Activated T-cell treated with anti-CD3 and anti-CD28 coated beads, Interleukin-2, amount 50 U/mL, for 4 hours (primary cell): ENCODE results near the gene ERGIC2. TPM values are rescaled to one million over a fixed set of nuclear protein-coding genes. Genes with fewer than 3 reads are reported as not detected.
"Not testable (repeated sequence)": the region's sequence is repeated elsewhere in the genome, so short reads cannot be mapped to it uniquely, and the experiment has no call there.

Experiments used
- ATAC-seq, 2 donors: fragments of 200-7000 bp; cut with Tn5 transposase; one replicate each; pipeline ENCODE4 v1.10.0; 2021
- DNase-seq: peaks from one replicate; pipeline ENCODE4 v3.0.0-alpha.2; 2020
- H3K27me3 Mint-ChIP-seq: one replicate; pipeline ENCODE4 v1.8.0; 2021; ENCODE audit warnings: low read depth, mixed read lengths
- H3K36me3 Mint-ChIP-seq: one replicate; pipeline ENCODE4 v1.8.0; 2022; ENCODE audit warnings: mixed read lengths; ENCODE audit not compliant: insufficient read depth
- H3K4me1 Mint-ChIP-seq: one replicate; pipeline ENCODE4 v1.8.0; 2021; ENCODE audit warnings: low read depth, mixed read lengths
- H3K4me3 Mint-ChIP-seq: one replicate; pipeline ENCODE4 v1.8.0; 2021; ENCODE audit warnings: mild to moderate bottlenecking, moderate library complexity, mixed read lengths
- H3K9me3 Mint-ChIP-seq: one replicate; pipeline ENCODE4 v1.8.0; 2021; ENCODE audit warnings: mixed read lengths
- total RNA-seq, 3 donors: library from RNA; stranded (reverse); gene quantifications; one replicate each; pipeline ENCODE4 v1.2.1, GENCODE V29; 2021

ERGIC2 gene
- total RNA-seq, 3 donors from 2014 or later: 100 to 109 (median 102) TPM

- H3K4me1 Mint-ChIP-seq: no peaks in the 10 kb centered on the region
- no peak for ATAC-seq
- H3K9me3 Mint-ChIP-seq: no peaks in the 10 kb centered on the region
- no peak for DNase-seq
- H3K27me3 Mint-ChIP-seq: peaks cover 12% of the 10 kb centered on the region
- no peak overlapping the region for H3K4me3 Mint-ChIP-seq
- no peaks in the 10 kb centered on the region for H3K36me3 Mint-ChIP-seq
These were observed 15.8 kb upstream of the ERGIC2 start for GRCh38 chr12:29396774-29397173.

DNA sequence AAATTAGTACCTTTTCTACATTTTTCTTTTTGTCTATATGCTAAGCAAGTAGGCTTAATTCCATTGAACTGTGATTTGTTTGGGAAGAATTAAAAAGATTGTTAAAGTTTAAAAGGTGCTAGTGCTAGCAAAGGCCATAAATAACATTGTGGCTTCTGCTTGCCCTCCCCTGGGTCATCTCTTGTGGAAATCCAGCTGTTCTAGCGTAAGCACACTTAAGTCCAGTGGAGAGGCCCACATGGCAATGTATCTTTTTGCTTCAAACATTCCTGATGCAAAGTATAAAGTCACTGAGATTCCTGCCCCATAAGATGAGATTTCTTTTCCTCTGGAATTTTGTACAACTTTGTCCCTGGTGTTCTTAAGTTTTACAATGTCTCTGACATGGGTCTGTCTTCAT is 14.4 kb upstream of the ERGIC2 start:
- no peaks in the 10 kb centered on the region for H3K9me3 Mint-ChIP-seq
- H3K4me3 Mint-ChIP-seq: no peak overlapping the region
- DNase-seq: no peak
- peaks cover 4% of the 10 kb centered on the region for H3K27me3 Mint-ChIP-seq
- no peaks in the 10 kb centered on the region for H3K36me3 Mint-ChIP-seq
- no peak for ATAC-seq
- peaks cover 9% of the 10 kb centered on the region for H3K4me1 Mint-ChIP-seq

GRCh38 chr12:29390419-29390818 is 9.4 kb upstream of the ERGIC2 start:
- H3K36me3 Mint-ChIP-seq, H3K27me3 Mint-ChIP-seq, H3K9me3 Mint-ChIP-seq: not testable (repeated sequence)
- peak; percentile 30 for DNase-seq
- ATAC-seq: peak; percentile 89 to 95
- Mint-ChIP-seq H3K4me1 (peaks cover 17% of the 10 kb centered on the region), H3K4me3 (peak overlapping the region; percentile 48)

DNA sequence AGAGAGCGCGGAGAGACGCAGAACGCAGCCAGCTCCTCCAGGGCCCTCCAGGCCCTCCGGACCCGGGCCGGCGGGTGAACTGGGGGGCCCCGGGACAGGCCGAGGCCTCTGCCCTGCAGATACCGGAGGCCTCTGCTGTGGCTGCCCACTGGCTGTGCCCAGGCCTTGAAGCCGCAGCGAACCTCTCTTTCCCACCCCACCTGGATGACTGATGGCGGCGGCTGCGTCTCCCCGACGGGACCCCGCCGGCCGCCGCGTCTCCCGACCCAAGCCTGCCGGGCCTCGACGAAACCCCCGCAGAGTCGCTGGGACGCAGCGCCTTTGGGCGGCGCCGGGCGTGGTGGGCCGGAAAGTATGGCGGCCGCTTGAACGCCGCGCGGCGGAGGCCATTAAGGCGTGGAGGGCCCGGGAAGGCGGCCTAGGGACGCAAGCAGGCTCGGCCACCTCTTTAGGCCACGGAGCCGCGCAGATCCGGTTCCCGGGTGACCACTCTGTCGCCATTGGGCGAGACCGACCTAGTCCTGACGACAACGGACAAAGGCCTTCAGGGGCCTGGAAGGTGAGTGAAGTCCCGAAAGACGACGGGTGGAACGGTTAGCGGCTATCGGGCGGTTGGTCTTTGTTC is 8.4 kb upstream of the ERGIC2 start:
- H3K9me3 Mint-ChIP-seq: no peaks in the 10 kb centered on the region
- no peak for DNase-seq
- no peaks in the 10 kb centered on the region for H3K36me3 Mint-ChIP-seq
- ATAC-seq: no peak
- H3K4me3 Mint-ChIP-seq: no peak overlapping the region
- peaks cover 17% of the 10 kb centered on the region for H3K4me1 Mint-ChIP-seq
- H3K27me3 Mint-ChIP-seq: no peaks in the 10 kb centered on the region

DNA sequence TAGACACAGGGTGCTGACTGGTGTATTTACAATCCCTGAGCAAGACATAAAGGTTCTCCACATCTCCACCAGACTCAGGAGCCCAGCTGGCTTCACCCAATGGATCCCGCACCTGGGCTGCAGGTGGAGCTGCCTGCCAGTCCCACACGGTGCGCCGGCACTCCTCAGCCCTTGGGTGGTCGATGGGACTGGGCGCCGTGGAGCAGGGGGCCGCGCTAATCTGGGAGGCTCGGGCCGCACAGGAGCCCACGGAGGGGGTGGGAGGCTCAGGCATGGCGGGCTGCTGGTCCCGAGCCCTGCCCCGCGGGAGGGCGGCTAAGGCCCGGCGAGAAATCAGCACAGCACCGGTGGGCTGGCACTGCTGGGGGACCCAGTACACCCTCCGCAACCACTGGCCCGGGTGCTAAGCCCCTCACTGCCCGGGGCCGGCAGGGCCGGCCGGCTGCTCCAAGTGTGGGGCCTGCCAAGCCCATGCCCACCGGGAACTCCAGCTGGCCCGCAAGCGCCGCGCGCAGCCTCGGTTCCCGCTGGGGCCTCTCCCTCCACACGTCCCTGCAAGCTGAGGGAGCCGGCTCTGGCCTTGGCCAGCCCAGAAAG is 5.2 kb upstream of the ERGIC2 start:
- H3K9me3 Mint-ChIP-seq, ATAC-seq, H3K27me3 Mint-ChIP-seq, H3K36me3 Mint-ChIP-seq, DNase-seq, H3K4me3 Mint-ChIP-seq: not testable (repeated sequence)
- peaks cover 28% of the 10 kb centered on the region for H3K4me1 Mint-ChIP-seq

- peaks cover 19% of the 10 kb centered on the region for H3K4me1 Mint-ChIP-seq
- not testable (repeated sequence) for H3K9me3 Mint-ChIP-seq
These were observed 4.2 kb upstream of the ERGIC2 start for GRCh38 chr12:29385194-29385593.

GRCh38 chr12:29382251-29382650 is 1.3 kb upstream of the ERGIC2 start:
- Mint-ChIP-seq H3K9me3 (no peaks in the 10 kb centered on the region), H3K36me3 (peaks cover 1% of the 10 kb centered on the region), H3K27me3 (no peaks in the 10 kb centered on the region), H3K4me1 (peaks cover 39% of the 10 kb centered on the region), H3K4me3 (peak overlapping the region; percentile 92)
- DNase-seq (no peak), ATAC-seq (no peak)

More at GRCh38 chr12:29385194-29385593, 4.2 kb upstream of the ERGIC2 start:
- not testable (repeated sequence) for ATAC-seq, H3K36me3 Mint-ChIP-seq, H3K4me3 Mint-ChIP-seq, H3K27me3 Mint-ChIP-seq, DNase-seq

- DNase-seq (no peak), ATAC-seq (no peak)
- no peak overlapping the region for H3K4me3 Mint-ChIP-seq
- no peaks in the 10 kb centered on the region for H3K9me3 Mint-ChIP-seq
- H3K27me3 Mint-ChIP-seq: no peaks in the 10 kb centered on the region
- H3K4me1 Mint-ChIP-seq: peaks cover 45% of the 10 kb centered on the region
- peaks cover 11% of the 10 kb centered on the region for H3K36me3 Mint-ChIP-seq
These were observed 4.9 kb downstream of the ERGIC2 start for GRCh38 chr12:29376118-29376517.

- Mint-ChIP-seq H3K36me3 (peaks cover 14% of the 10 kb centered on the region), H3K4me1 (peaks cover 42% of the 10 kb centered on the region), H3K27me3 (no peaks in the 10 kb centered on the region), H3K4me3 (no peak overlapping the region), H3K9me3 (no peaks in the 10 kb centered on the region)
- DNase-seq (no peak), ATAC-seq (no peak)
These were observed 6.1 kb downstream of the ERGIC2 start for GRCh38 chr12:29374913-29375312.

GRCh38 chr12:29374012-29374411 is 7.0 kb downstream of the ERGIC2 start:
- DNase-seq (no peak), ATAC-seq (no peak)
- no peaks in the 10 kb centered on the region for H3K27me3 Mint-ChIP-seq
- peaks cover 33% of the 10 kb centered on the region for H3K4me1 Mint-ChIP-seq
- H3K36me3 Mint-ChIP-seq: peaks cover 14% of the 10 kb centered on the region
- H3K4me3 Mint-ChIP-seq: no peak overlapping the region
- no peaks in the 10 kb centered on the region for H3K9me3 Mint-ChIP-seq

- H3K4me1 Mint-ChIP-seq: peaks cover 9% of the 10 kb centered on the region
- H3K4me3 Mint-ChIP-seq: no peak overlapping the region
- no peaks in the 10 kb centered on the region for H3K9me3 Mint-ChIP-seq
- no peaks in the 10 kb centered on the region for H3K27me3 Mint-ChIP-seq
- H3K36me3 Mint-ChIP-seq: peaks cover 34% of the 10 kb centered on the region
- DNase-seq: no peak
- no peak for ATAC-seq
These were observed 15.9 kb downstream of the ERGIC2 start for GRCh38 chr12:29365091-29365490.

DNA sequence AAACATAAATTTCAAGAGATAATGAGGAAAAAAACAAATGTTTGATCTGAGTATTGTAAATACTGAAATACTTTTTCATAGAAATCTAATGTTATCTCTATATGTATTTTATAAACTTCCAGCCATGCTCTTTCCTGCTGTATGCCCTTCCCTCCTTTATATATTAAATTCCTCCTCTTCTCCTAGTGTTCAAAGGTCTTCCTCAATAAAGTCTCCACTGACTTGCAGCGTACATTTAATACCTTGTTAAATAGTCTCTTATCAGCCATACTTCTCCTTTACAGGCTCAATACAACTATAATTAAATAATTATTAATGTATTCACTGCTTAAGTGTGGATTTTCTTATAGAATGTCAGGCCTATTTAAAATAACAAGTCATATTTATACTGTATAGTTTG is 26.0 kb downstream of the ERGIC2 start:
- ATAC-seq (no peak), DNase-seq (no peak)
- H3K4me1 Mint-ChIP-seq: no peaks in the 10 kb centered on the region

DNA sequence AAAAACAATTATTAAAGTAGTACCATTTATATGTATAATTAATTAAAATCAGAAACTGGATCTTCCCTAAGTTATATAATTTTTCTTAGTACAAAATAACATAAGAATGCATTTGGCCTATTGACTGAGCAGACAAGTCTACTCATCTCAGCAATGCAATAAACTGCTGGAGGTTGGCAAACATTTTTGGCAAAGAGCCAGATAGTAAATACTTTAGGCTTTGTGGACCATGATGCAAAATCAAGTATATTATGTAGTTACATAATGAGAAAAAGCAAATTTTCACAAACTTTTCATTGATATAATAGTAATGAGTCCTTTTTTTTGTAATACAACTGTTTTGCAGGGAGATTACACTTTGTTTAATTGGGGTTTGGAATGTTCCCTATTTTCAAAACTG is 30.9 kb downstream of the ERGIC2 start:
- no peak for ATAC-seq
- H3K4me1 Mint-ChIP-seq: peaks cover 5% of the 10 kb centered on the region
- DNase-seq: no peak
- H3K36me3 Mint-ChIP-seq: peaks cover 24% of the 10 kb centered on the region
- no peaks in the 10 kb centered on the region for H3K9me3 Mint-ChIP-seq
- no peak overlapping the region for H3K4me3 Mint-ChIP-seq
- H3K27me3 Mint-ChIP-seq: no peaks in the 10 kb centered on the region

More for the DNA sequence above, 26.0 kb downstream of the ERGIC2 start:
- Mint-ChIP-seq H3K36me3 (peaks cover 26% of the 10 kb centered on the region), H3K4me3 (no peak overlapping the region), H3K27me3 (no peaks in the 10 kb centered on the region), H3K9me3 (no peaks in the 10 kb centered on the region)

- DNase-seq (no peak), ATAC-seq (peak in 1 of 2 donors; percentile 23)
- Mint-ChIP-seq H3K4me1 (peaks cover 5% of the 10 kb centered on the region), H3K9me3 (no peaks in the 10 kb centered on the region), H3K36me3 (peaks cover 32% of the 10 kb centered on the region), H3K27me3 (no peaks in the 10 kb centered on the region), H3K4me3 (no peak overlapping the region)
These were observed 34.1 kb downstream of the ERGIC2 start for GRCh38 chr12:29346769-29347421.
